BE2C (cell line): ENCODE measurements around the gene ST6GALNAC2.

Experiments
- DNase-seq: peaks from one replicate; pipeline ENCODE4 v3.0.0-alpha.2; 2020
- H3K27me3 ChIP-seq: fragments of 250-450 bp; sonication (Bioruptor Pico); 2 replicates; pipeline ENCODE4 v1.5.1; 2020; ENCODE audit warnings: mild to moderate bottlenecking
- H3K36me3 ChIP-seq: fragments of 250-450 bp; sonication (Bioruptor Pico); 2 replicates; pipeline ENCODE4 v1.5.1; 2020; ENCODE audit warnings: mild to moderate bottlenecking
- H3K4me1 ChIP-seq: fragments of 250-450 bp; sonication (Bioruptor Pico); 2 replicates; pipeline ENCODE4 v1.5.1; 2020
- H3K4me3 ChIP-seq: 2 replicates; pipeline ENCODE4 v1.5.1; 2011; ENCODE audit warnings: low read depth, low read length
- H3K9me3 ChIP-seq: fragments of 250-450 bp; sonication (Bioruptor Pico); 2 replicates; pipeline ENCODE4 v1.5.1; 2020
- TF ChIP-seq, protein P1 (sequence below): IDR thresholded peaks from 2 replicates; pipeline ENCODE4 v1.5.1; 2012; ENCODE audit warnings: mild to moderate bottlenecking, low read depth, low read length

Gene ST6GALNAC2

DNA sequence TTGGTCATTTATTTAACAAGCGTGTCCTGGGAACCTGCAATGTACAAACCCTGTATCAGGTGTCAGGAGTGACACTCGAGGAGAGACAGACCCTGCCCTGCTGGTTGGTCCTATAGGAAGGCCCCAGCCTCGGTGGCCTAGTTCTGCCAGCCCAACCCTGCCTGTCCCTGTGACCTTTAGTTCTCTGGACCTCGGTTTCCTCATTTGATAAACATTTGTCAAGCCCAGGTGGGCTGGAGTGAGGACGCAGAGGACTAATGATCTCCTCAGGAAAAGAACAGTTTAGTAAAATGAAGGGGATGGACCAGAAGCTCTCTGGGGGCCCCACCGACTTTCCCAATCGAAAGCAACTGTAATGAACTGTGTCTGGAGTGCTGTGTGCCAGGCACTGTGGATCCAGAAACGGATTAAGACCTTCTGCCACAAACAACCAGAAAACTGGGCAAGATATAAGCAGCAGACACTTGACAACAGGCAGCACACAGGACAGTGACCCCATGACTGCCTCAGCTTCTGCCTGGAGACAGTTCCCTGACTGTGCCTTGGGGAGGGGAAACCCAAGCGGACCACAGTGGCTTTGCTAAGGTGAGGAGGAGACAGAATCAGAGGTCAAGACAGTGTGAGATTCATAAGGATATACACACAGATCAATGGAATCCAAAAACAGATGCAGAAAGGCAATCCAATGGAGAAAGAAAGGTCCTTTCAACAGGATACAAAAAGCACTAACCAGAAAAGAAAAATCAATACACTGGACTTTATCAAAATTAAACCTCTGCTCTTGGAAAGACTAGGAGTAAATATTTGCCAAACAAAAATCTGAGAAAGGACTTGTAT lies 37.1 kb downstream of the ST6GALNAC2 start:
- TF ChIP-seq, protein P1, sequence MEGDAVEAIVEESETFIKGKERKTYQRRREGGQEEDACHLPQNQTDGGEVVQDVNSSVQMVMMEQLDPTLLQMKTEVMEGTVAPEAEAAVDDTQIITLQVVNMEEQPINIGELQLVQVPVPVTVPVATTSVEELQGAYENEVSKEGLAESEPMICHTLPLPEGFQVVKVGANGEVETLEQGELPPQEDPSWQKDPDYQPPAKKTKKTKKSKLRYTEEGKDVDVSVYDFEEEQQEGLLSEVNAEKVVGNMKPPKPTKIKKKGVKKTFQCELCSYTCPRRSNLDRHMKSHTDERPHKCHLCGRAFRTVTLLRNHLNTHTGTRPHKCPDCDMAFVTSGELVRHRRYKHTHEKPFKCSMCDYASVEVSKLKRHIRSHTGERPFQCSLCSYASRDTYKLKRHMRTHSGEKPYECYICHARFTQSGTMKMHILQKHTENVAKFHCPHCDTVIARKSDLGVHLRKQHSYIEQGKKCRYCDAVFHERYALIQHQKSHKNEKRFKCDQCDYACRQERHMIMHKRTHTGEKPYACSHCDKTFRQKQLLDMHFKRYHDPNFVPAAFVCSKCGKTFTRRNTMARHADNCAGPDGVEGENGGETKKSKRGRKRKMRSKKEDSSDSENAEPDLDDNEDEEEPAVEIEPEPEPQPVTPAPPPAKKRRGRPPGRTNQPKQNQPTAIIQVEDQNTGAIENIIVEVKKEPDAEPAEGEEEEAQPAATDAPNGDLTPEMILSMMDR: no peak
- Histone ChIP-seq H3K9me3 (no peaks in the 10 kb centered on the region), H3K4me3 (no peak overlapping the region), H3K27me3 (no peaks in the 10 kb centered on the region), H3K4me1 (peaks cover 11% of the 10 kb centered on the region), H3K36me3 (peaks cover 48% of the 10 kb centered on the region)
- no peak for DNase-seq

GRCh38 chr17:76547642-76548202 lies 37.9 kb downstream of the ST6GALNAC2 start:
- no peak for DNase-seq
- Histone ChIP-seq H3K36me3 (peaks cover 41% of the 10 kb centered on the region), H3K9me3 (no peaks in the 10 kb centered on the region), H3K27me3 (no peaks in the 10 kb centered on the region), H3K4me1 (peaks cover 15% of the 10 kb centered on the region), H3K4me3 (no peak overlapping the region)
- TF ChIP-seq, protein P1: no peak

GRCh38 chr17:76547183-76547641 lies 38.4 kb downstream of the ST6GALNAC2 start:
- Histone ChIP-seq H3K27me3 (no peaks in the 10 kb centered on the region), H3K9me3 (no peaks in the 10 kb centered on the region), H3K4me3 (peak overlapping the region; percentile 78), H3K36me3 (peaks cover 41% of the 10 kb centered on the region), H3K4me1 (peaks cover 20% of the 10 kb centered on the region)
- DNase-seq: peak; percentile 95
- TF ChIP-seq, protein P1: peak; percentile 94

GRCh38 chr17:76546556-76547182 lies 39.0 kb downstream of the ST6GALNAC2 start:
- Histone ChIP-seq H3K36me3 (peaks cover 39% of the 10 kb centered on the region), H3K4me1 (peaks cover 26% of the 10 kb centered on the region), H3K27me3 (no peaks in the 10 kb centered on the region), H3K4me3 (peak overlapping the region; percentile 78), H3K9me3 (no peaks in the 10 kb centered on the region)
- TF ChIP-seq, protein P1: no peak
- no peak for DNase-seq

DNA sequence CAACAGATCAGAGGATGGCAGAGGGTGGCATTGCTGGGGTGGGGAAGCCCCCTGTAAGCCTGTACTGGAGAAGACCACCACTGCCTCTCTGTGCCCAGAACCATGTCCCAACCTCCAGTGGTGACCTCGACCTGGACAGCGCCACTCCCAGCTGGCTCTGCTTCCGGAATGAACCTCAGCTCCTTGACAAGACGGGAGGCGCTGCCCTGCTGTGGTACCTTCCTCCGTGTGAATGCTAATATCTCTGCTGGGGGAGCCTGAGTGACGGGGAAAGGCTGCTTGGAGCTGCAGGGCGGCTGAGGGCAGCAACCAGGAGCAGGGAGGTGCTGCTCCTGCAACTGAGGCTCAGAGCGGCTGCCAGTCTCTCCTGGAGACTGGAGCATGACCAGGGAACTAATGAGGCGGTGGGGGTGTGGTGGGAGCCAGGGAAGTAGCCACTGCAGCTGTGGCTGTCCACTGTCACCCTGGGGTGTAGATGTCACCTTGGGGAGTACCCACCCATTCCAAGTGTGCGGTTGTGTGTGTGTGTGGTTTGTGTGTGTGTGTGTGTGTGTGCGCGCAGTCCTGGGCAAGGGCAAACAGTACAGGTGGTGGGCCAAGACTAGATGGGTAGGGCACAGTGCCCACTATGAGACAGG lies 39.6 kb downstream of the ST6GALNAC2 start:
- no peak for DNase-seq
- TF ChIP-seq, protein P1: no peak
- Histone ChIP-seq H3K9me3 (no peaks in the 10 kb centered on the region), H3K36me3 (peaks cover 34% of the 10 kb centered on the region), H3K4me1 (peaks cover 32% of the 10 kb centered on the region), H3K27me3 (no peaks in the 10 kb centered on the region), H3K4me3 (peak overlapping the region; percentile 78)
